Astrocyte of the spinal cord (primary cell): Measurements from ENCODE around the gene LDLRAD4.

Source experiments
- DNase-seq: peaks from one replicate; pipeline ENCODE4 v3.0.0; 2011; ENCODE audit warnings: low read depth, low spot score
- H3K4me3 ChIP-seq: 2 replicates; pipeline ENCODE4 v1.5.1; 2011; ENCODE audit warnings: low read depth, mild to moderate bottlenecking, low read length, moderate library complexity
- CTCF ChIP-seq: IDR thresholded peaks from 2 replicates; pipeline ENCODE4 v1.5.1; 2012; ENCODE audit warnings: low read depth, mild to moderate bottlenecking, low read length, inconsistent platforms
- in situ Hi-C: cut with HindIII; loops from 2 replicates; pipeline ENCODE4 v1.10.0; 2017; ENCODE audit warnings: low sequenced_read_pairs

Gene LDLRAD4

GRCh38 chr18:13482618-13482945 lies 264.0 kb downstream of the LDLRAD4 start:
- in situ Hi-C loops, result no loop called here
- TF ChIP-seq CTCF, result no peak
- no peak for DNase-seq

GRCh38 chr18:13483316-13484270 lies 265.0 kb downstream of the LDLRAD4 start:
- no peak for TF ChIP-seq CTCF

More at GRCh38 chr18:13482618-13482945, 264.0 kb downstream of the LDLRAD4 start:
- no peak overlapping the region for H3K4me3 ChIP-seq

GRCh38 chr18:13485182-13485581 lies 266.6 kb downstream of the LDLRAD4 start:
- no peak overlapping the region for H3K4me3 ChIP-seq
- in situ Hi-C loops, result no loop called here
- no peak for TF ChIP-seq CTCF
- DNase-seq, result no peak

More at GRCh38 chr18:13483316-13484270, 265.0 kb downstream of the LDLRAD4 start:
- no peak overlapping the region for H3K4me3 ChIP-seq
- DNase-seq, result no peak
- in situ Hi-C loops, result no loop called here

- no peak for TF ChIP-seq CTCF
- DNase-seq, result no peak
- H3K4me3 ChIP-seq, result no peak overlapping the region
- in situ Hi-C loops, result no loop called here
These were observed 267.0 kb downstream of the LDLRAD4 start for GRCh38 chr18:13485604-13486003.

GRCh38 chr18:13486284-13486683 lies 267.7 kb downstream of the LDLRAD4 start:
- H3K4me3 ChIP-seq, result no peak overlapping the region
- in situ Hi-C loops, result no loop called here
- TF ChIP-seq CTCF, result no peak
- DNase-seq, result no peak

- DNase-seq, result no peak
- TF ChIP-seq CTCF, result no peak
- in situ Hi-C loops, result no loop called here
These were observed 268.1 kb downstream of the LDLRAD4 start for GRCh38 chr18:13486686-13487085.

More at GRCh38 chr18:13486686-13487085, 268.1 kb downstream of the LDLRAD4 start:
- no peak overlapping the region for H3K4me3 ChIP-seq
